HEK293 (cell line): ENCODE results near the gene NR3C2.

ENCODE experiments used
- BCL11B ChIP-seq: fragments of 450-650 bp; formaldehyde crosslinking; IDR thresholded peaks from 2 replicates; pipeline ENCODE4 v1.5.1; 2016; ENCODE audit warnings: low read depth, missing biosample characterization, missing genetic modification characterization
- CTCF ChIP-seq: fragments of 450-650 bp; formaldehyde crosslinking; IDR thresholded peaks from 2 replicates; pipeline ENCODE4 v1.5.1; 2016; ENCODE audit warnings: missing biosample characterization, missing genetic modification characterization
- HOXD13 ChIP-seq: sonication (generic); formaldehyde crosslinking; IDR thresholded peaks from 2 replicates; pipeline ENCODE4 v1.8.0; 2022; ENCODE audit warnings: missing genetic modification reagents, borderline replicate concordance
- MEIS1 ChIP-seq: sonication (generic); formaldehyde crosslinking; IDR thresholded peaks from 2 replicates; pipeline ENCODE4 v1.8.1; 2022; ENCODE audit warnings: missing genetic modification reagents, mild to moderate bottlenecking, borderline replicate concordance
- MZF1 ChIP-seq: fragments of 450-650 bp; formaldehyde crosslinking; IDR thresholded peaks from 2 replicates; pipeline ENCODE4 v1.5.1; 2017; ENCODE audit warnings: missing biosample characterization, missing genetic modification characterization, borderline replicate concordance
- SP7 ChIP-seq: fragments of 450-650 bp; formaldehyde crosslinking; IDR thresholded peaks from 2 replicates; pipeline ENCODE4 v1.5.1; 2016; ENCODE audit warnings: missing biosample characterization, missing genetic modification characterization
- YY1 ChIP-seq: fragments of 450-650 bp; formaldehyde crosslinking; IDR thresholded peaks from 2 replicates; pipeline ENCODE4 v1.5.1; 2018; ENCODE audit warnings: missing biosample characterization, missing genetic modification characterization
- ZBTB10 ChIP-seq: fragments of 450-650 bp; formaldehyde crosslinking; IDR thresholded peaks from 2 replicates; pipeline ENCODE4 v1.5.1; 2016; ENCODE audit warnings: missing biosample characterization, missing genetic modification characterization
- ZBTB11 ChIP-seq: fragments of 450-650 bp; formaldehyde crosslinking; conservative IDR thresholded peaks from 2 replicates; pipeline ENCODE4 v1.5.1; 2016; ENCODE audit warnings: low read depth, missing biosample characterization, missing genetic modification characterization
- ZBTB7A ChIP-seq: fragments of 450-650 bp; formaldehyde crosslinking; IDR thresholded peaks from 2 replicates; pipeline ENCODE4 v1.5.1; 2016; ENCODE audit warnings: low read depth, missing biosample characterization, missing genetic modification characterization
- ZEB2 ChIP-seq: fragments of 450-650 bp; formaldehyde crosslinking; IDR thresholded peaks from 2 replicates; pipeline ENCODE4 v1.5.1; 2016; ENCODE audit warnings: missing biosample characterization, missing genetic modification characterization
- ZFP37 ChIP-seq: fragments of 450-650 bp; formaldehyde crosslinking; IDR thresholded peaks from 2 replicates; pipeline ENCODE4 v1.5.1; 2016; ENCODE audit warnings: missing biosample characterization, missing genetic modification characterization
- ZNF146 ChIP-seq: fragments of 450-650 bp; formaldehyde crosslinking; IDR thresholded peaks from 2 replicates; pipeline ENCODE4 v1.5.1; 2016; ENCODE audit warnings: missing biosample characterization, missing genetic modification characterization
- ZNF18 ChIP-seq: fragments of 450-650 bp; formaldehyde crosslinking; IDR thresholded peaks from 2 replicates; pipeline ENCODE4 v1.5.1; 2016; ENCODE audit warnings: missing biosample characterization, missing genetic modification characterization
- ZNF2 ChIP-seq: fragments of 450-650 bp; formaldehyde crosslinking; IDR thresholded peaks from 2 replicates; pipeline ENCODE4 v1.5.1; 2016; ENCODE audit warnings: missing biosample characterization, missing genetic modification characterization
- ZNF211 ChIP-seq: fragments of 450-650 bp; formaldehyde crosslinking; IDR thresholded peaks from 2 replicates; pipeline ENCODE4 v1.5.1; 2016; ENCODE audit warnings: low read depth, missing biosample characterization, missing genetic modification characterization
- ZNF266 ChIP-seq: fragments of 450-650 bp; formaldehyde crosslinking; IDR thresholded peaks from 2 replicates; pipeline ENCODE4 v1.5.1; 2016; ENCODE audit warnings: missing biosample characterization, missing genetic modification characterization, low read depth
- ZNF302 ChIP-seq: fragments of 450-650 bp; formaldehyde crosslinking; IDR thresholded peaks from 2 replicates; pipeline ENCODE4 v1.5.1; 2016; ENCODE audit warnings: missing biosample characterization, missing genetic modification characterization, low read depth
- ZNF433 ChIP-seq: fragments of 450-650 bp; formaldehyde crosslinking; IDR thresholded peaks from 2 replicates; pipeline ENCODE4 v1.5.1; 2016; ENCODE audit warnings: missing biosample characterization, missing genetic modification characterization, low read depth
- ZNF544 ChIP-seq: fragments of 450-650 bp; formaldehyde crosslinking; IDR thresholded peaks from 2 replicates; pipeline ENCODE4 v1.5.0; 2017; ENCODE audit warnings: missing biosample characterization, missing genetic modification characterization
- ZNF639 ChIP-seq: fragments of 450-650 bp; formaldehyde crosslinking; IDR thresholded peaks from 2 replicates; pipeline ENCODE4 v1.5.1; 2016; ENCODE audit warnings: missing biosample characterization, missing genetic modification characterization
- ZNF776 ChIP-seq: fragments of 450-650 bp; formaldehyde crosslinking; IDR thresholded peaks from 2 replicates; pipeline ENCODE4 v1.5.0; 2017; ENCODE audit warnings: missing biosample characterization, missing genetic modification characterization, borderline replicate concordance
- ZNF785 ChIP-seq: fragments of 450-650 bp; formaldehyde crosslinking; IDR thresholded peaks from 2 replicates; pipeline ENCODE4 v1.5.1; 2016; ENCODE audit warnings: missing biosample characterization, missing genetic modification characterization
- ZNF843 ChIP-seq: fragments of 450-650 bp; formaldehyde crosslinking; IDR thresholded peaks from 2 replicates; pipeline ENCODE4 v1.5.1; 2016; ENCODE audit warnings: missing biosample characterization, missing genetic modification characterization
- ZSCAN23 ChIP-seq: fragments of 450-650 bp; formaldehyde crosslinking; IDR thresholded peaks from 2 replicates; pipeline ENCODE4 v1.5.1; 2016; ENCODE audit warnings: missing biosample characterization, missing genetic modification characterization
- ZXDB ChIP-seq: fragments of 450-650 bp; formaldehyde crosslinking; IDR thresholded peaks from 2 replicates; pipeline ENCODE4 v1.5.1; 2016; ENCODE audit warnings: missing biosample characterization, missing genetic modification characterization

NR3C2 gene

GRCh38 chr4:148442832-148443511, 758 bp upstream of the NR3C2 start (continued):
- no peak for TF ChIP-seq MZF1 (tag by site-specific recombination)
- TF ChIP-seq ZNF302 (tag by site-specific recombination): no peak
- TF ChIP-seq ZNF776 (tag by site-specific recombination): no peak
- no peak for TF ChIP-seq ZBTB10 (tag by site-specific recombination)
- peak; percentile 13; the same call in 1 of the 2 replicates for TF ChIP-seq SP7 (tag by site-specific recombination)
- TF ChIP-seq ZBTB11 (tag by site-specific recombination): no peak
- TF ChIP-seq ZNF18 (tag by site-specific recombination): no peak
- TF ChIP-seq ZFP37 (tag by site-specific recombination): no peak
- 0 out of 2 replicates have a peak, but pooled peaks have one; percentile 15 for TF ChIP-seq CTCF (tag by site-specific recombination)
- no peak for TF ChIP-seq ZNF785 (tag by site-specific recombination)
- no peak for TF ChIP-seq ZNF433 (tag by site-specific recombination)
- no peak for TF ChIP-seq MEIS1 (CRISPR knock-in tag)
- no peak for TF ChIP-seq ZNF544
- no peak for TF ChIP-seq ZNF211
- no peak for TF ChIP-seq HOXD13 (CRISPR knock-in tag)
- TF ChIP-seq ZNF2: peak; percentile 44; the same call in 1 of the 2 replicates
- TF ChIP-seq ZSCAN23 (tag by site-specific recombination): no peak
- no peak for TF ChIP-seq ZNF266
- 0 out of 2 replicates have a peak, but pooled peaks have one; percentile 27 for TF ChIP-seq ZBTB7A
- no peak for TF ChIP-seq YY1
- no peak for TF ChIP-seq ZXDB (tag by site-specific recombination)
- TF ChIP-seq ZNF843 (tag by site-specific recombination): no peak
- no peak for TF ChIP-seq ZNF639
- no peak for TF ChIP-seq BCL11B (tag by site-specific recombination)
- TF ChIP-seq ZNF146 (tag by site-specific recombination): no peak
- peak; percentile 10; the same call in 1 of the 2 replicates for TF ChIP-seq ZEB2 (tag by site-specific recombination)
